WTC11 (cell line): ENCODE measurements around the gene UBL5. TPM values are rescaled to one million over a fixed set of nuclear protein-coding genes. Genes with fewer than 3 reads are reported as not detected.
A peak's percentile ranks its signal among the peaks of the same experiment; 100 is the strongest.

ENCODE experiments used
- ATAC-seq: fragments of 200-7000 bp; cut with Tn5 transposase; 2 replicates; pipeline ENCODE4 v1.10.0; 2021; ENCODE audit warnings: mild to moderate bottlenecking, moderate library complexity
- CTCF ChIA-PET: fragments of 300-600 bp; sonication (Branson Sonifier 250); formaldehyde crosslinking; loops from one replicate; lab custom pipeline; 2021; ENCODE audit warnings: antibody characterized with exemption; lab: Charles Lee
- POLR2A ChIA-PET: fragments of 350-600 bp; sonication (Branson Sonifier 250); formaldehyde crosslinking; loops from one replicate; lab custom pipeline; 2021; ENCODE audit warnings: antibody characterized with exemption; lab: Charles Lee
- DNase-seq: peaks from one replicate; pipeline ENCODE4 v3.0.0; 2021; ENCODE audit warnings: low spot score
- H3K27ac Mint-ChIP-seq: 2 replicates; pipeline ENCODE4 v1.8.0; 2021; ENCODE audit warnings: mixed read lengths
- H3K27me3 Mint-ChIP-seq: 2 replicates; pipeline ENCODE4 v1.8.0; 2021; ENCODE audit warnings: low read depth, mild to moderate bottlenecking, moderate library complexity, mixed read lengths
- H3K36me3 Mint-ChIP-seq: 2 replicates; pipeline ENCODE4 v1.8.0; 2021; ENCODE audit warnings: mixed read lengths
- H3K4me1 Mint-ChIP-seq: 2 replicates; pipeline ENCODE4 v1.8.0; 2022; ENCODE audit warnings: mixed read lengths
- H3K4me3 Mint-ChIP-seq: 2 replicates; pipeline ENCODE4 v1.8.0; 2021; ENCODE audit warnings: mild to moderate bottlenecking, moderate library complexity, mixed read lengths
- H3K9me3 Mint-ChIP-seq: 2 replicates; pipeline ENCODE4 v1.8.0; 2021; ENCODE audit warnings: mixed read lengths
- CREB1 ChIP-seq: sonication (generic); formaldehyde crosslinking; IDR thresholded peaks from 2 replicates; pipeline ENCODE4 v1.8.0; 2023; ENCODE audit warnings: mild to moderate bottlenecking, missing genetic modification reagents
- ELF4 ChIP-seq: sonication (generic); formaldehyde crosslinking; IDR thresholded peaks from 2 replicates; pipeline ENCODE4 v1.8.1; 2022; ENCODE audit warnings: low read depth, mild to moderate bottlenecking, moderate library complexity, missing genetic modification reagents
- EMX1 ChIP-seq: fragments of 250-450 bp; sonication (Bioruptor Pico); IDR thresholded peaks from 2 replicates; pipeline ENCODE4 v1.8.0; 2021; ENCODE audit warnings: mild to moderate bottlenecking
- KAT7 ChIP-seq: sonication (generic); formaldehyde crosslinking; IDR thresholded peaks from 2 replicates; pipeline ENCODE4 v1.8.1; 2023; ENCODE audit warnings: missing genetic modification reagents, mild to moderate bottlenecking, borderline replicate concordance
- NFE2L1 ChIP-seq: sonication (generic); formaldehyde crosslinking; IDR thresholded peaks from 2 replicates; pipeline ENCODE4 v1.8.1; 2023; ENCODE audit warnings: missing genetic modification reagents
- OVOL2 ChIP-seq: fragments of 250-450 bp; sonication (Bioruptor Pico); IDR thresholded peaks from 2 replicates; pipeline ENCODE4 v1.9.0; 2021; ENCODE audit warnings: mild to moderate bottlenecking, borderline replicate concordance
- RORB ChIP-seq: fragments of 250-450 bp; sonication (Bioruptor Pico); IDR thresholded peaks from 2 replicates; pipeline ENCODE4 v1.9.0; 2021; ENCODE audit warnings: mild to moderate bottlenecking
- SMAD3 ChIP-seq: sonication (generic); formaldehyde crosslinking; IDR thresholded peaks from 2 replicates; pipeline ENCODE4 v1.8.0; 2022; ENCODE audit warnings: missing genetic modification reagents, mild to moderate bottlenecking, borderline replicate concordance
- SOX15 ChIP-seq: fragments of 250-450 bp; sonication (Bioruptor Pico); IDR thresholded peaks from 2 replicates; pipeline ENCODE4 v1.9.0; 2021; ENCODE audit warnings: mild to moderate bottlenecking
- TP53 ChIP-seq: sonication (generic); formaldehyde crosslinking; IDR thresholded peaks from 2 replicates; pipeline ENCODE4 v1.8.1; 2023; ENCODE audit warnings: mild to moderate bottlenecking, missing genetic modification reagents
- ZBTB21 ChIP-seq: sonication (generic); formaldehyde crosslinking; IDR thresholded peaks from 2 replicates; pipeline ENCODE4 v1.8.1; 2023; ENCODE audit warnings: mild to moderate bottlenecking, missing genetic modification reagents, borderline replicate concordance
- total RNA-seq: library from RNA; stranded (reverse); gene quantifications from 3 replicates; pipeline ENCODE4 v1.2.3, GENCODE V29; 2021
- TF ChIP-seq, protein P1 (sequence below): sonication (generic); formaldehyde crosslinking; IDR thresholded peaks from 2 replicates; pipeline ENCODE4 v1.8.1; 2023; ENCODE audit warnings: mild to moderate bottlenecking, missing genetic modification reagents, borderline replicate concordance
- TF ChIP-seq, protein P2 (sequence below): sonication (generic); formaldehyde crosslinking; IDR thresholded peaks from 2 replicates; pipeline ENCODE4 v1.8.1; 2022; ENCODE audit warnings: mild to moderate bottlenecking, moderate library complexity, missing genetic modification reagents
- TF ChIP-seq, protein P3 (sequence below): sonication (generic); formaldehyde crosslinking; IDR thresholded peaks from 2 replicates; pipeline ENCODE4 v1.8.0; 2023; ENCODE audit warnings: mild to moderate bottlenecking, missing genetic modification reagents
- TF ChIP-seq, protein P4 (sequence below): sonication (generic); formaldehyde crosslinking; IDR thresholded peaks from 2 replicates; pipeline ENCODE4 v1.8.0; 2022; ENCODE audit warnings: mild to moderate bottlenecking, missing genetic modification reagents
- TF ChIP-seq, protein P5 (sequence below): sonication (generic); formaldehyde crosslinking; IDR thresholded peaks from 2 replicates; pipeline ENCODE4 v1.8.1; 2023; ENCODE audit warnings: mild to moderate bottlenecking, moderate library complexity, missing genetic modification reagents
- TF ChIP-seq, protein P6 (sequence below): fragments of 250-450 bp; sonication (Bioruptor Pico); IDR thresholded peaks from 2 replicates; pipeline ENCODE4 v1.9.0; 2021; ENCODE audit warnings: mild to moderate bottlenecking, borderline replicate concordance

UBL5 gene
- total RNA-seq, 1 experiment from 2014 or later, result 402 TPM

DNA sequence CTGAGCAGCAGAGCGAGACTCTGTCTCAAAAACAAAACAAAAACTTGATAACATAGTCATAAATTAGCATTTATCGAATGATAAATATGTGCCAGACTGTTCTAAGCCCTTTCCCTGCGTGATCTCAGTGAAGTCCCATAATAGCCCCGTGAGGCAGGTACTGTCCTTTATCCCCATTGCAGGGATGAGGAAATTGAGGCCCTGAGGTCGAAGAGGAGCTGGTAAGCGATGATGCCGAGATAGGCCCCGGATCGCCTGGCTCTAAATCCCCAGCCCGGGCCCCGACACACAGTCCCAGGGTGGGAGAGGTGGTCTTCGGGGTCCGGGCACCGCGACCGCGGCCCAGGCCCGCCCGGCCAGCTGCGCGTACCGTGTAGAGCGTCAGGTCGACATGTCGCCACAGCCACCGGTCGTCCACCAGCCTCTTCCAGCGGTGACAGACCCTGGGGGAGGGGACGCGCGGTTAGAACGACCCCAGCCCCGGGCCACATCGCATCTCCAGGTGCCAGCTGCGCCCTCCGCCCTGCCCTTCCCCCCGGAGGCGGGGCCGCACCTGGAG lies 9.5 kb upstream of the UBL5 start (continued):
- TF ChIP-seq, protein P1, sequence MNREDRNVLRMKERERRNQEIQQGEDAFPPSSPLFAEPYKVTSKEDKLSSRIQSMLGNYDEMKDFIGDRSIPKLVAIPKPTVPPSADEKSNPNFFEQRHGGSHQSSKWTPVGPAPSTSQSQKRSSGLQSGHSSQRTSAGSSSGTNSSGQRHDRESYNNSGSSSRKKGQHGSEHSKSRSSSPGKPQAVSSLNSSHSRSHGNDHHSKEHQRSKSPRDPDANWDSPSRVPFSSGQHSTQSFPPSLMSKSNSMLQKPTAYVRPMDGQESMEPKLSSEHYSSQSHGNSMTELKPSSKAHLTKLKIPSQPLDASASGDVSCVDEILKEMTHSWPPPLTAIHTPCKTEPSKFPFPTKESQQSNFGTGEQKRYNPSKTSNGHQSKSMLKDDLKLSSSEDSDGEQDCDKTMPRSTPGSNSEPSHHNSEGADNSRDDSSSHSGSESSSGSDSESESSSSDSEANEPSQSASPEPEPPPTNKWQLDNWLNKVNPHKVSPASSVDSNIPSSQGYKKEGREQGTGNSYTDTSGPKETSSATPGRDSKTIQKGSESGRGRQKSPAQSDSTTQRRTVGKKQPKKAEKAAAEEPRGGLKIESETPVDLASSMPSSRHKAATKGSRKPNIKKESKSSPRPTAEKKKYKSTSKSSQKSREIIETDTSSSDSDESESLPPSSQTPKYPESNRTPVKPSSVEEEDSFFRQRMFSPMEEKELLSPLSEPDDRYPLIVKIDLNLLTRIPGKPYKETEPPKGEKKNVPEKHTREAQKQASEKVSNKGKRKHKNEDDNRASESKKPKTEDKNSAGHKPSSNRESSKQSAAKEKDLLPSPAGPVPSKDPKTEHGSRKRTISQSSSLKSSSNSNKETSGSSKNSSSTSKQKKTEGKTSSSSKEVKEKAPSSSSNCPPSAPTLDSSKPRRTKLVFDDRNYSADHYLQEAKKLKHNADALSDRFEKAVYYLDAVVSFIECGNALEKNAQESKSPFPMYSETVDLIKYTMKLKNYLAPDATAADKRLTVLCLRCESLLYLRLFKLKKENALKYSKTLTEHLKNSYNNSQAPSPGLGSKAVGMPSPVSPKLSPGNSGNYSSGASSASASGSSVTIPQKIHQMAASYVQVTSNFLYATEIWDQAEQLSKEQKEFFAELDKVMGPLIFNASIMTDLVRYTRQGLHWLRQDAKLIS, result no peak
- TF ChIP-seq ELF4 (CRISPR knock-in tag) (no peak), RORB (CRISPR knock-in tag) (no peak), SMAD3 (CRISPR knock-in tag) (no peak), KAT7 (CRISPR knock-in tag) (no peak), EMX1 (CRISPR knock-in tag) (no peak), TP53 (no peak), ZBTB21 (CRISPR knock-in tag) (0 out of 2 replicates have a peak, but pooled peaks have one; percentile 41)
- TF ChIP-seq, protein P2, sequence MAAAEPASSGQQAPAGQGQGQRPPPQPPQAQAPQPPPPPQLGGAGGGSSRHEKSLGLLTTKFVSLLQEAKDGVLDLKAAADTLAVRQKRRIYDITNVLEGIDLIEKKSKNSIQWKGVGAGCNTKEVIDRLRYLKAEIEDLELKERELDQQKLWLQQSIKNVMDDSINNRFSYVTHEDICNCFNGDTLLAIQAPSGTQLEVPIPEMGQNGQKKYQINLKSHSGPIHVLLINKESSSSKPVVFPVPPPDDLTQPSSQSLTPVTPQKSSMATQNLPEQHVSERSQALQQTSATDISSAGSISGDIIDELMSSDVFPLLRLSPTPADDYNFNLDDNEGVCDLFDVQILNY (CRISPR knock-in tag), result no peak
- TF ChIP-seq, protein P3, sequence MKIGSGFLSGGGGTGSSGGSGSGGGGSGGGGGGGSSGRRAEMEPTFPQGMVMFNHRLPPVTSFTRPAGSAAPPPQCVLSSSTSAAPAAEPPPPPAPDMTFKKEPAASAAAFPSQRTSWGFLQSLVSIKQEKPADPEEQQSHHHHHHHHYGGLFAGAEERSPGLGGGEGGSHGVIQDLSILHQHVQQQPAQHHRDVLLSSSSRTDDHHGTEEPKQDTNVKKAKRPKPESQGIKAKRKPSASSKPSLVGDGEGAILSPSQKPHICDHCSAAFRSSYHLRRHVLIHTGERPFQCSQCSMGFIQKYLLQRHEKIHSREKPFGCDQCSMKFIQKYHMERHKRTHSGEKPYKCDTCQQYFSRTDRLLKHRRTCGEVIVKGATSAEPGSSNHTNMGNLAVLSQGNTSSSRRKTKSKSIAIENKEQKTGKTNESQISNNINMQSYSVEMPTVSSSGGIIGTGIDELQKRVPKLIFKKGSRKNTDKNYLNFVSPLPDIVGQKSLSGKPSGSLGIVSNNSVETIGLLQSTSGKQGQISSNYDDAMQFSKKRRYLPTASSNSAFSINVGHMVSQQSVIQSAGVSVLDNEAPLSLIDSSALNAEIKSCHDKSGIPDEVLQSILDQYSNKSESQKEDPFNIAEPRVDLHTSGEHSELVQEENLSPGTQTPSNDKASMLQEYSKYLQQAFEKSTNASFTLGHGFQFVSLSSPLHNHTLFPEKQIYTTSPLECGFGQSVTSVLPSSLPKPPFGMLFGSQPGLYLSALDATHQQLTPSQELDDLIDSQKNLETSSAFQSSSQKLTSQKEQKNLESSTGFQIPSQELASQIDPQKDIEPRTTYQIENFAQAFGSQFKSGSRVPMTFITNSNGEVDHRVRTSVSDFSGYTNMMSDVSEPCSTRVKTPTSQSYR (CRISPR knock-in tag), result 0 out of 2 replicates have a peak, but pooled peaks have one; percentile 27

DNA sequence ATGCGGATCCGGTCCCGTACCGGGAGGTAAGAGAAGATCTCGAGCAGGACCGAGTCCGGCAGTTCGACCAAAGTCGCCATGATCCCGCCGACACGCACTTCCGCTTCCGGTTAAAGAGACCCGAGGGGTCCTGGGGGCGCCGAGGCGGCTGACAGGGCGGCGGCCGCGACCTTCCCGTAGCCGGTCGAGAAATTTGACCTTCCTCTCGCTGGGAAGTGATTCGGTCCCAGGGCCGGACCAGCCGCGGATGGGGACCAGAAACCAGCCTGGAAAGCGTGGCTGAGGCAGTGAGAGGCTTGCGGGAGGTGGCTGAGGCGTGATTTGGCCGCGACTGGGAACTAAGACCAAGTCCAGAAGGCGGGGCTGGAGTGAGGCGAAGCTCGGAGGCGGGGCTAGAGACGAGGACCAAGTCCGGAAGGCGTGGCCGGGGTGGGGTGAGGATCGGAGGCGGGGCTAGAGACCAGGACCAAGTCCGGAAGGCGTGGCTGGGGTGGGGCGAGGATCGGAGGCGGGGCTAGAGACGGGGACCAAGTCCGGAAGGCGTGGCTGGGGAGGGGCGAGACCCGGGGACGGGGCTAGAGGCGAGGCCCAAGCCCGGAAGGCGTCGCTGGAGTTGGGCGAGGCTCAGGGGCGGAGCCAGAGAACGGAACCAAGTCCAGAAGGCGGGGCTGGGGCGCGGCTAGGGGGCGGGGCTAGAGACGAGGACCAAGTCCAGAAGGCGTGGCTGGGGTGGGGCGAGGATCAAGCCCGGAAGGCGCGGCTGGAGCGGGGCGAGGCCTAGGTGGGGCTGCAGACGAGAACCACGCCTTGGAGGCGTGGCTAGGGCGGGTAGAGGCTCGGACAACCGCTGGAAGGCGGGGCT lies 8.8 kb upstream of the UBL5 start, which contains the start of gene FBXL12:
Gene FBXL12 (minus strand): TSS at position 346 of the 862 bp plus-strand sequence. CDS start 266 bp downstream, at position 80.
- ChIA-PET POLR2A (interaction anchor here (0.6 to 1.6 kb wide), 4 partner anchors 16 to 713 kb away, joined by 3 to 8 read pairs (median 4); partner anchors contain the start of gene PIN1), CTCF (interaction anchor here (1.0 kb wide), 1 partner anchor 16 kb away, joined by 3 read pairs; the partner anchor contains the start of gene PIN1)
- peaks cover 28% of the 10 kb centered on the region for H3K36me3 Mint-ChIP-seq
- TF ChIP-seq CREB1 (CRISPR knock-in tag) (0 out of 2 replicates have a peak, but pooled peaks have one; percentile 13), RORB (CRISPR knock-in tag) (no peak), NFE2L1 (CRISPR knock-in tag) (no peak), SOX15 (no peak), OVOL2 (no peak)
- TF ChIP-seq, protein P4, sequence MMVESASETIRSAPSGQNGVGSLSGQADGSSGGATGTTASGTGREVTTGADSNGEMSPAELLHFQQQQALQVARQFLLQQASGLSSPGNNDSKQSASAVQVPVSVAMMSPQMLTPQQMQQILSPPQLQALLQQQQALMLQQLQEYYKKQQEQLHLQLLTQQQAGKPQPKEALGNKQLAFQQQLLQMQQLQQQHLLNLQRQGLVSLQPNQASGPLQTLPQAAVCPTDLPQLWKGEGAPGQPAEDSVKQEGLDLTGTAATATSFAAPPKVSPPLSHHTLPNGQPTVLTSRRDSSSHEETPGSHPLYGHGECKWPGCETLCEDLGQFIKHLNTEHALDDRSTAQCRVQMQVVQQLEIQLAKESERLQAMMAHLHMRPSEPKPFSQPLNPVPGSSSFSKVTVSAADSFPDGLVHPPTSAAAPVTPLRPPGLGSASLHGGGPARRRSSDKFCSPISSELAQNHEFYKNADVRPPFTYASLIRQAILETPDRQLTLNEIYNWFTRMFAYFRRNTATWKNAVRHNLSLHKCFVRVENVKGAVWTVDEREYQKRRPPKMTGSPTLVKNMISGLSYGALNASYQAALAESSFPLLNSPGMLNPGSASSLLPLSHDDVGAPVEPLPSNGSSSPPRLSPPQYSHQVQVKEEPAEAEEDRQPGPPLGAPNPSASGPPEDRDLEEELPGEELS, result peak; percentile 15
- TF ChIP-seq, protein P5, sequence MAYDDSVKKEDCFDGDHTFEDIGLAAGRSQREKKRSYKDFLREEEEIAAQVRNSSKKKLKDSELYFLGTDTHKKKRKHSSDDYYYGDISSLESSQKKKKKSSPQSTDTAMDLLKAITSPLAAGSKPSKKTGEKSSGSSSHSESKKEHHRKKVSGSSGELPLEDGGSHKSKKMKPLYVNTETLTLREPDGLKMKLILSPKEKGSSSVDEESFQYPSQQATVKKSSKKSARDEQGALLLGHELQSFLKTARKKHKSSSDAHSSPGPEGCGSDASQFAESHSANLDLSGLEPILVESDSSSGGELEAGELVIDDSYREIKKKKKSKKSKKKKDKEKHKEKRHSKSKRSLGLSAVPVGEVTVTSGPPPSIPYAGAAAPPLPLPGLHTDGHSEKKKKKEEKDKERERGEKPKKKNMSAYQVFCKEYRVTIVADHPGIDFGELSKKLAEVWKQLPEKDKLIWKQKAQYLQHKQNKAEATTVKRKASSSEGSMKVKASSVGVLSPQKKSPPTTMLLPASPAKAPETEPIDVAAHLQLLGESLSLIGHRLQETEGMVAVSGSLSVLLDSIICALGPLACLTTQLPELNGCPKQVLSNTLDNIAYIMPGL, result peak; percentile 64; the same call in 1 of the 2 replicates
- TF ChIP-seq, protein P6, sequence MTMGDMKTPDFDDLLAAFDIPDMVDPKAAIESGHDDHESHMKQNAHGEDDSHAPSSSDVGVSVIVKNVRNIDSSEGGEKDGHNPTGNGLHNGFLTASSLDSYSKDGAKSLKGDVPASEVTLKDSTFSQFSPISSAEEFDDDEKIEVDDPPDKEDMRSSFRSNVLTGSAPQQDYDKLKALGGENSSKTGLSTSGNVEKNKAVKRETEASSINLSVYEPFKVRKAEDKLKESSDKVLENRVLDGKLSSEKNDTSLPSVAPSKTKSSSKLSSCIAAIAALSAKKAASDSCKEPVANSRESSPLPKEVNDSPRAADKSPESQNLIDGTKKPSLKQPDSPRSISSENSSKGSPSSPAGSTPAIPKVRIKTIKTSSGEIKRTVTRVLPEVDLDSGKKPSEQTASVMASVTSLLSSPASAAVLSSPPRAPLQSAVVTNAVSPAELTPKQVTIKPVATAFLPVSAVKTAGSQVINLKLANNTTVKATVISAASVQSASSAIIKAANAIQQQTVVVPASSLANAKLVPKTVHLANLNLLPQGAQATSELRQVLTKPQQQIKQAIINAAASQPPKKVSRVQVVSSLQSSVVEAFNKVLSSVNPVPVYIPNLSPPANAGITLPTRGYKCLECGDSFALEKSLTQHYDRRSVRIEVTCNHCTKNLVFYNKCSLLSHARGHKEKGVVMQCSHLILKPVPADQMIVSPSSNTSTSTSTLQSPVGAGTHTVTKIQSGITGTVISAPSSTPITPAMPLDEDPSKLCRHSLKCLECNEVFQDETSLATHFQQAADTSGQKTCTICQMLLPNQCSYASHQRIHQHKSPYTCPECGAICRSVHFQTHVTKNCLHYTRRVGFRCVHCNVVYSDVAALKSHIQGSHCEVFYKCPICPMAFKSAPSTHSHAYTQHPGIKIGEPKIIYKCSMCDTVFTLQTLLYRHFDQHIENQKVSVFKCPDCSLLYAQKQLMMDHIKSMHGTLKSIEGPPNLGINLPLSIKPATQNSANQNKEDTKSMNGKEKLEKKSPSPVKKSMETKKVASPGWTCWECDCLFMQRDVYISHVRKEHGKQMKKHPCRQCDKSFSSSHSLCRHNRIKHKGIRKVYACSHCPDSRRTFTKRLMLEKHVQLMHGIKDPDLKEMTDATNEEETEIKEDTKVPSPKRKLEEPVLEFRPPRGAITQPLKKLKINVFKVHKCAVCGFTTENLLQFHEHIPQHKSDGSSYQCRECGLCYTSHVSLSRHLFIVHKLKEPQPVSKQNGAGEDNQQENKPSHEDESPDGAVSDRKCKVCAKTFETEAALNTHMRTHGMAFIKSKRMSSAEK (CRISPR knock-in tag), result no peak

More for the DNA sequence above, 8.8 kb upstream of the UBL5 start, which contains the start of gene FBXL12:
- peaks cover 19% of the 10 kb centered on the region for H3K9me3 Mint-ChIP-seq
- H3K4me1 Mint-ChIP-seq, result peaks cover 16% of the 10 kb centered on the region
- peak; percentile 100 for DNase-seq
- H3K27ac Mint-ChIP-seq, result peak within 1 kb of the TSS; percentile 97
- H3K27me3 Mint-ChIP-seq, result no peaks in the 10 kb centered on the region
- peak within 1 kb of the TSS; percentile 90 for H3K4me3 Mint-ChIP-seq
- ATAC-seq, result peak; percentile 89
